NCI-H2081 (cell line): Measurements from ENCODE around the gene PPIL6.
"Not testable (repeated sequence)": the region's sequence is repeated elsewhere in the genome, so short reads cannot be mapped to it uniquely, and the experiment has no call there.

Experiments
- DNase-seq, 2 experiments: peaks; one replicate each; lab custom pipeline; 2025; lab: John Stamatoyannopoulos, UW

Gene PPIL6

GRCh38 chr6:109466212-109466923 is 25.9 kb upstream of the PPIL6 start:
- DNase-seq, result no peak

- DNase-seq, result no peak
Observed at GRCh38 chr6:109465772-109466171, 25.3 kb upstream of the PPIL6 start.

- no peak for DNase-seq
Observed at GRCh38 chr6:109461733-109462526, 21.5 kb upstream of the PPIL6 start.

GRCh38 chr6:109461205-109461604 is 20.8 kb upstream of the PPIL6 start:
- DNase-seq, result not testable (repeated sequence)

- no peak for DNase-seq
Observed at GRCh38 chr6:109460161-109460829, 19.9 kb upstream of the PPIL6 start.

- no peak for DNase-seq
Observed at GRCh38 chr6:109458774-109459531, 18.5 kb upstream of the PPIL6 start.

- no peak for DNase-seq
Observed at GRCh38 chr6:109457562-109457996, 17.2 kb upstream of the PPIL6 start.

GRCh38 chr6:109456710-109457561 is 16.5 kb upstream of the PPIL6 start:
- no peak for DNase-seq

- no peak for DNase-seq
Observed at GRCh38 chr6:109456111-109456583, 15.7 kb upstream of the PPIL6 start.

- peak; percentile 36 to 40 for DNase-seq
Observed at GRCh38 chr6:109455437-109456110, 15.1 kb upstream of the PPIL6 start, which contains the start of gene MICAL1. TSS of gene MICAL1 (minus strand) at chr6:109455772. CDS start at chr6:109454196, 1,576 bp downstream.

- DNase-seq, result no peak
Observed at GRCh38 chr6:109454496-109455436, 14.3 kb upstream of the PPIL6 start.

- no peak for DNase-seq
Observed at GRCh38 chr6:109453594-109454495, 13.4 kb upstream of the PPIL6 start.

GRCh38 chr6:109453156-109453555 is 12.7 kb upstream of the PPIL6 start:
- DNase-seq, result no peak

GRCh38 chr6:109452181-109452580 is 11.8 kb upstream of the PPIL6 start:
- DNase-seq, result no peak

GRCh38 chr6:109451376-109451775 is 10.9 kb upstream of the PPIL6 start:
- DNase-seq, result no peak

GRCh38 chr6:109450801-109451200 is 10.4 kb upstream of the PPIL6 start:
- no peak for DNase-seq

GRCh38 chr6:109449795-109450673 is 9.6 kb upstream of the PPIL6 start:
- no peak for DNase-seq
